ENCODE results near the gene RNF220.
A peak's percentile ranks its signal among the peaks of the same experiment; 100 is the strongest.
"Not testable (repeated sequence)": the region's sequence is repeated elsewhere in the genome, so short reads cannot be mapped to it uniquely, and the experiment has no call there.

The RNF220 gene

DNA sequence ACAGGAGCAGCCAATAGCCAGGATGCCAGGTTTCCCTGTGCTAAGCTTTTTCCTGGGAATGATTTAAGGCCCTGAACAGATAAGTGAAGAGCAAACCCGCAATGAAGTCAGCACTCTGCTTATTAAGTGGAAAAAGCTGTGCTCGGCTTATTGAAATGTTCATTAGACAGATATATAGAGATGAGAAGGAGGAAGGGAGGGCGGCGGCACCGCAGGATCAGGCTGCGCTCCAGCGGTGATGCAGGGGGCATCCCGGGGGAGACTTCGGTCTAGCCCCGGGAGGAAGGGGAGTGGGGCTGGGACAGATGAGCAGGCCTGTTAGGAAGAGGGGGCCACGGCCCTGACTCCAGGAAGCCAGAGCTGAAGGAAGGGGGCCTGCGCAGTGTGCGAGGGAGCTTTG is 154.3 kb downstream of the RNF220 start:
- DNase-seq: no peak

DNA sequence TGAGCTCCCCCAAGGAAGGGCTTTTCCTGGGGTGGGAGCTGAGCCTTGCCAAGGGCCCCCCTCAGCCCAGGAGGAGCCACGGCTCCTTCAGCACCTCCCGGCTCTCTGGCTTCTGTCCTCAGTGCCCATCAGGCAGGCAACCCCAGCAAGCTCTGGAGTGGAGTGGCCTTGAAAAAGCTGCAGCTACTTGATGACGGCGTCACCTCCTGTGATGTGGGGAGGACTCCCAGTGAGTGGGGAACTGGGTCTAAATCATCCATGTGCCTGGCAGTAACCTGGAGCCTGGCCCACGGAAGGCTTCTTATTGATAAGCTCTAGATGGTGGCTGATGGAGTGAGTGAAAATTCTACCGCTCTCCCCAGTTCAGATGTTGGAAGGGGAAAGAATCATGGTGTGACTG is 154.9 kb downstream of the RNF220 start:
- intact Hi-C loops (cut with DNase I): no loop called here
- no peak for DNase-seq

More for the DNA sequence above, 154.3 kb downstream of the RNF220 start:
- intact Hi-C loops (cut with DNase I): no loop called here

DNA sequence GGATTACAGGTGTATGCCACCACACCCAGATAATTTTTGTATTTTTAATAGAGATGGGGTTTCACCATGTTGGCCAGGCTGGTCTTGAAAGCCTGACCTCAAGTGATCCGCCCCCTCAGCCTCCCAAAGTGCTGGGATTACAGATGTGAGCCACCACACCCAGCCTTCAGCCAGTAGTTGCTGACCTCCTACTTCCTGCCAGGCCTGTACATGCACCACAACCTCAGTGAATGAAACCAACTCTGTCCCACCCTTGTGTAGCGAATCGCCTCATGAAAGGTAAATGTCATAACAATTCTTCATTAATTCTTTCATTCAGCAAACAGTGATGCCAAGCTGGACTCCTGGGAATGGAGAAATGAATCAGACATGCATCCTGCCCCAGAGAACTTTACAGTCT is 155.6 kb downstream of the RNF220 start:
- DNase-seq; intact Hi-C loops (cut with DNase I): not testable (repeated sequence)

DNA sequence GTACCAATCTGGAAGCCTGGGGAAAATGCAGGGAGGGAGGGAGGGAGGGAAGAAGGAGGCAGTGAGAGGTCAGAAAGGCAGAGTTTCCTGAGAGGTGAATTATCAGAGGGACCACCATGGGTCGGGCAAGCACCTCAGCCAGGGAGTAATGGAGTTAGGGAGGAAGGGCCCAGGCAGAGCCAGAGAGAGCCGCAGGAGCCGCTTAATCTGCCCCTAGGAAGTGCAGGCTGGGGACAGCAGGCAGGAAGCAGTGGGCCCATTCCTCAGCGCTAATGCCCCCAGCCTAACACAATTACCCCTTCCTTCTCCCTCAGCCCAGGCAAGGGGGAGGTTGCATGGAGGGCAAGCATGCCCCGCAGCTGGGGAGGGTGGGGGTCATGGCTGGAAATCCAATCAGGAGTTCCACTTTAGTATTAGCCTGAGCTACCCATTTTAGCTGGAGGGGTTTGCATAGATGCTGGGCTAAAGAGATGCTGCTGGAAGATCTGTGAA is 160.2 kb downstream of the RNF220 start:
- no peak for DNase-seq
- intact Hi-C loops (cut with DNase I): no loop called here

DNA sequence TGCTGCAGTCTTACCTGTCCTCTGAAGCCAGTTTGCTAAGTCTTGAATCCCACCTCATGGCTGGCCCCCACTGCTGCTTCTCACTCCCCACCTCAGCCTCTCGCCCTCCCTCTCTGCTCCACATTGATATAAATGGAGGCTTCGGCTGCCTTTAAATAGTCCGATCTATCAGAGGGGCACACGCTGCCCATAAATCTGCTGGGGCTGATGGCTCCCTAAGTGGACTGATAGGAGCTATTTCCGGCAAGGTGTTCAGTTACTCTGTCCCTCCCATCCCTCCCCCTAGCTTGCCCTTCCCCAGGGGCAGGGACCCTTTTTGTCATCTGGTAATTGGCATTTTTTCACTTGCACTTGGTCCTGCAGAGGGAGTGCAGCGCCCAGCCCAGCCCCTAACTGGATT is 160.8 kb downstream of the RNF220 start:
- intact Hi-C loops (cut with DNase I): no loop called here
- DNase-seq: no peak

DNA sequence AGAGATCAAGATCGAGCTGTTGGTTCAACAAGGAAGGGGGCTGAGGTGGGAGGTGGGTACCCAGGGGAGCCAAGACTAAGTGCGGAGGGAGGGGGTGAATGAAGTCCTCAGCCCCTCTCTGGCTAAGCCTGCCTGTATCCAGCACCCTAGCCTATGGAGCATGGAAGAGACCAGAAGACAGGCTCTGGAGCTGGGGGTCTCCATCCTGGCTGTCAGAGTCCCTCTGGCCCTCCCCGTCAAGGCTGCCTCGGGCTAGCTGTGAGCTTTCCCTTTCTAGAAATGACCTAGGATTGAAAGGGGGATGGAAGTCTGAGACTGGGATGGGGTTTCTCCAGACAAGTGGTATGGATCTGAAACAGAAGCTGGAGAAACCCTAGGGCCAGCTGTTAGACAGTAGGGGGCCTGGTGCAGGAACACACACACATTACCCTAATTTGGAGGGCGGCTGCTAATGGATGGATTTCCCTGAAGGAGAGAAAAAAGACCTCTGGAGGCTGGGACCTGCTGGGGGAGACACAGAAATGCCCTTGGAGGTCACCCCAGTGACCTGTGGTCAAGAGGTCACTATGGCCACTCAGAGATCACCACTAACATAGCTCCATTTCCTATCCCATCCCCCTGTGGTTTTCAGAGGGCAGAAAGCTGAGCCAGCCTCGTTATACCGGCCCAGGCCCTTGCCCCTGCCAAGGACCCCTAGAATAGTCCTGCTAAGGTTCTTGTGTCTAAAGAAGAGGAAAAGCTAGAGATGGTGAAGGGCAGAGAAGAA is 161.4 kb downstream of the RNF220 start:
- DNase-seq: no peak
- intact Hi-C loops (cut with DNase I): no loop called here

DNA sequence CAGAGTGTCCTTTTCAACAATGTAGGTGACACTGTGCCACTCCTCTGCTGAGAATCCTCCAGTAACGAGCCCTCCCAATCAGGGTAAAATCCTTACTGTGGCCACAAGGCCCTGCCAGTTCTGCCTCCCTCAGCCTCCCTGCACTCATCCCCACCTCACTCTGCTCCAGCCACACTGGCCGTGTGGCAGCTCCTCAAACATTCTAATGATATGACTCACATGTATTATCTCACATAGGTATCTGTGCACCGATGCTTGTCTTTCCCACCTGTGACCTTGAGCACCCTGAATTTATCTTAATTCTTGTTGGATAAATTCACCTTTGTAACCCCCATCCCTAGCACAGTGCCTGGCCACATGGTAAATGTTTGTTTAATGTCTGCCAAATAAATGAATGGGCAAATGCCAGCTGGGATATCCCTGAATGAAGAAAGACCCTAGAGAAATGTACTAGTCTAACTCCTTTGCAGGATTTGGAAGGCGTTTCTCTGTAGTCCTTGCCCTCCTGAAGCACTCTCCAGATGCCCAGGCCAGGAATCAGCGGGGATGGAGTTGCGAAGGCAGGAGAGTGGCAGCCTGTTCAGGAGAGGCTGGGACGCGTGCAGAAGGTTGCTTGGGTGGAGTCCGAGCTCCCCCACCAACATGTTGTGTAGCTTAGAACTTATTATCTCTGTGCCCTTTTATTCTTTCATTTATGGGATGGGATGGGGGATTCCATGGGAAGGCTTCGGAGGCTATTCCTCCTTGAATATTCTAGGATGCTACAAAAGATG is 163.3 kb downstream of the RNF220 start:
- no peak for DNase-seq
- intact Hi-C loops (cut with DNase I): no loop called here

DNA sequence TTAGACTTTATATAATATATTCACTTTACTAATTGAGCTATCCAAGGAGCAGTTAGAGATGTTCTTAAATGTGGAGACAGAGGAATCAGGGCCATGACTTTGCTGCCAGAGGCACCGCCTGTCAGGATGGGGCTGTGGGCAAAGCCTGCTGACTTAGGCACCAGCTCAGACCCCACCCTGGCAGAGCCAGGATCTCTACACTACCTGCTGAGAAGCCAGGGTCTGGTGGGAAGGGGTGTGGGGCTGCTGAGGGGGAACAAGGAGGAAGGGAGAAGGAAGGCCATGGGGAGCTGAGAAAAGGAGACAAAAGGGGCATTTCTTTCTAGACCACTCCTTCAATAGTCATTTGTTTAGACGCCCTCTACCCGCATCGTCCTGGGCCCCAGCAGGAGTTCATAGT is 164.4 kb downstream of the RNF220 start:
- DNase-seq: no peak
- intact Hi-C loops (cut with DNase I): no loop called here

DNA sequence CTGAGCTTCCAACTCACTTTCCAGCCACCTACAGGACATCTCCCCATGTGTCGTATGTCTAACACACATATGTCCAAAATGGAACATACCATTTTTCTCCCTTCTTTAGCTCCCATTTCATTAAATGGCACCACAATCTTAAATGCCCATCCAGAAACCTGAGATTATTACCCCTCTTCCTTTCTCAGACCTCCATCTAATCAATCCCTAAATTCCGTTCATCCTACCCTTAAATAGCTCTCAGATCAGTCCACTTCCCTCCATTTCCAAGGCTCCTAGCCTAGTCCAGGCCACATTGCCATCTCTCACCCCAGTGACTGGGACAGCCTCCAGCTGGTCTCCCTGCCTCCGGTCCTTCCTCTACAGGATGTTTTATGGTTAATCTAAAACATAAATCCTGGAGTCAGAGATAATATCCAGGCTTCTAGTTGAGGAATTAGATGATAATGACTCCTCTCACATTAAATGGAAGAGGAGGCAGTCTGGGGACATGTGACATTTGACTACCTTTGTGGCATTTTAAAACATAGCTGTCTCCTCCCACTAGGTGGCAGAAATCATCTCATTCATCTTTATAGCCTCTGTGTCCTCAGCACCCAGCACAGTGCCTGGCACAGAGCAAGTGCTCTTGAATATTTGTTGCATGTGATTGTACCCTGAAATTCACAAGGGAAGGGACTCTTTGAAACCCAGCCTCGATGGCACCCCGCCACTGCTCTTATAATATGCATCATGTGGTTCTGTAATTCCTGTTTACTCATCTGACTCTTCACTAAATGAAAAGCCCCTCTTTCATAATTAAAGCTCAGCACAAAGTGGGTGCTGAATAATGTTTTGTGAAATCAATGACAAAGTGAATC is 166.9 kb downstream of the RNF220 start:
- intact Hi-C loops (cut with DNase I): no loop called here
- DNase-seq: peak in 19 of 42 donors; percentile 24 to 81 (median 38)

DNA sequence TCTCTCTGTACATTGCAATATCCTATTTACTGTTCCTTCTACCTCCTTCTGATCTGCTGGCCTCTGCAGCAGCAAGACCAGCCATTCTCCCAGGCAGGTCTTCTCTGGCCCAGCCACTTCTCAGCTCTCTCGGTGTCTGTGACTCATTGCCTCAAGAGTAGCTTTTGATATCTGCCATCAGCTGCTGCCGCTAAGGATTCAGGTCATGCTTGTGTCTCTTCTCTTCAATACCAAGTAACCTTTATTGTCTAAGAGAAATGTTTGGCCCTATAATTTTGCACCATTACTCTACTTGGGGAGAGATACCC is 167.5 kb downstream of the RNF220 start:
- intact Hi-C loops (cut with DNase I): no loop called here
- no peak for DNase-seq

DNA sequence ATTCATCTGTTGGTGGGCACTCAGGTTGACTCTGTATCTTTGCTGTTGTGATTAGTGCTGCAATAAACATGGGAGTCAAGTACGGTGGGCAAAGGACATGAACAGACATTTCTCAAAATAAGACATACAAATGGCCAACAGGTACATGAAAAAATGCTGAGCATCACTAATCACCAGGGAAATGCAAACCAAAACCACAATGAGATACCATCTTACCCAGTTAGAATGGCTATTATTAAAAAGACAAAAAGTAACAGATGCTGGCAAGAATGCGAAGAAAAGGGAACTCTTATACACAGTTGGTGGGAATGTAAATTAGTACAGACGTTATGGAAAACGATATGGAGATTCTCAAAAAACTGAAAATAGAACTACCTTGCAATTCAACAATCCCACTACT is 170.3 kb downstream of the RNF220 start:
- no peak for DNase-seq
- intact Hi-C loops (cut with DNase I): no loop called here

DNA sequence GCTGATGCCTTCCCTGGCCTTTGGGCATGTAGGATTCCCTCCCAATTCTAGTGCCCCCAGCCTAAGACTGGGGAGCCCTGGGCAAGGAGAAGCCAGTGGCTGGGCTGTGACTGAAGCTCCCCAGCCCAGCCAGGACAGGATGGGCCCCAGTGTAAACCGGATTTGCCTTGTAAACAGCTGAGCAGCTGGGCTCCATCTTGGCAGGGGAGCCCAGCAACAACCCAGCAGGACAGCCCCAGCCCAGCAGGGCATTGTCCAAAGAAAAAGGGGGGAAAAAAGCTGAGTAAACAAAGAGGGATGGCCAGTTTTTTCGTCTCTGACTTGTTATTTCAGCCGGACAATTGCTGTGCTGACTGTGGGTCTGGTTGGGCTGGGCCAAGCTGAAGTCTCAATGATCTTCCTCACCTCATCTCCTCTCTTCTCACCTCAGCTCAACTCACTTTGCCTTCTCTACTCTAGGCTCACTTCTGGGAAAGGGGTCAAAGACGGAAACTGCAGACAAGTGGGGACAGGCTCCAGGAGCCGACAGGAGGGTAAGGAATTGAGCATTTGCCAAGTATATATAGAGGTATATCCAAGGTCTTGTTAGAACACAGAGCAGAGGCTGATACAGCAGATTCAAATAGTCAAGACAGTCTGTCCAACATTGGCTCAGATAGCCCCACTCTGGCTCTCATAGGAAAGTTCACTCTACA is 171.5 kb downstream of the RNF220 start:
- DNase-seq: peak; percentile 33 to 86 (median 68)
- intact Hi-C loops (cut with DNase I): no loop called here

DNA sequence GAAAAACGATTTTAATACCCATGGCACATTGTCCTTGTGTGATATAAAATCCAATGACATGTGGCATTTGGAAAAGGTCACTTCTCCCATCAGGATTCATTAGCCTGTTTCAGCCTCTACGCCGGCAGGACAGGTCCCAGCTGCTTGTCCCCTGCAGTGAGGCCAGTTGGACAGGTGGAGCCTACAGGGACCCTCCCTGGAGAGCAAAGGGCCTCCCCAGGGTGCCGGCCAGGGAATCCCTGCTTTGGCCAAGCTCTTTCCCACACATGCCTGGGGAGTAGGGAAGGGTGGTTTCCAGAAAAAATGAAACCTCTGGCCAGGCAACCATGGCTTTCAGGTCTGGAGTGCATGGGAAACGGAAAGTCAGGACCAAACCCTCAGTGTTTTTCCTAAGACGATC is 176.2 kb downstream of the RNF220 start:
- no peak for DNase-seq
- intact Hi-C loops (cut with DNase I): no loop called here

DNA sequence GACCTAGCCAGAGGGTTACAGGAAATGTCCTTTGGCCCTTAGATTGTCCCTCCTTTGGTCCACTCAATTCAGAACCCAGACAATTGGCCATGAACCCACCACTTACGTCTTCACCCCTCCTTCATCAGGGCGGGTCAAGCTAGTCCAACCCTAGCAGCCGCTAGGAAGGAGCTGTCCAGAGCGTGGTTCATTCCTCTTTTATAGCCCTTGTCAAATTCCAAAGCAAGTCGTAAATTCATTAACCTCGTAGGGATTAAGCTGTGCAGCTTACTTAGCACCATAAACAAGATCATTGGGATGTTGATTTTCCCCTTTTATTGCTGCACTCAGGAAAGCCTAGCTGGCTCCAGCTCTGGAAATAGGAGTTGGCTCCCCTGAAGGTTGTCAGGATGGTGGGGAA is 179.1 kb downstream of the RNF220 start:
- intact Hi-C loops (cut with DNase I): no loop called here
- no peak for DNase-seq

DNA sequence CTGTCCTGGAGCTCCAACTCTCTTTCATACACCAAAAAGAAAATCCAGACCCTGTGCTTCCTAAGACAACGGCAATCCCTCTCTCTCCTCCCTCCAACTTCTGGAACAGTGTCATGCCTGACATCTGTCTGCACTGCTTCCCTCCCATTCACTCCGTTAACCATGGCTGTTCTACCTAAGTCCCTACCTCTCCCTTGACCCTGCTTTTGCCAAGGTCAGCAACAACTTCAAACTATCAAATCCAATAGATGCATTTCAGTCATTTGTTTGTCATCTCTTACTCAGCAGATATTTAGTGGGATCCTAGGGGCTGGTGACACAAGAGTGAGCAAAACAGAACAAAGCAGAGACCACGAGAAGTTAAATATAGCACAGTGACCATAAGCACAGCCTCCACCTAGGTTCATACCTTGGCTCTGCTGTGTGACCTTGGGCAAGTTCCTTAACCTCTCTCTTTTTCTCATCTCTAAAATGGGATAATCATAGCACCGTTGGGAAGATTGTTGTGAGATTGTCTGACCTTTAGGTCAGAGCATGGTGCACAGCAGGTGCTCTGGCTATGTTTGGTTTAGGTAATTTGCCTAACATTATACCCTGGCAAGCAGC is 180.4 kb downstream of the RNF220 start:
- DNase-seq: no peak
- intact Hi-C loops (cut with DNase I): no loop called here

DNA sequence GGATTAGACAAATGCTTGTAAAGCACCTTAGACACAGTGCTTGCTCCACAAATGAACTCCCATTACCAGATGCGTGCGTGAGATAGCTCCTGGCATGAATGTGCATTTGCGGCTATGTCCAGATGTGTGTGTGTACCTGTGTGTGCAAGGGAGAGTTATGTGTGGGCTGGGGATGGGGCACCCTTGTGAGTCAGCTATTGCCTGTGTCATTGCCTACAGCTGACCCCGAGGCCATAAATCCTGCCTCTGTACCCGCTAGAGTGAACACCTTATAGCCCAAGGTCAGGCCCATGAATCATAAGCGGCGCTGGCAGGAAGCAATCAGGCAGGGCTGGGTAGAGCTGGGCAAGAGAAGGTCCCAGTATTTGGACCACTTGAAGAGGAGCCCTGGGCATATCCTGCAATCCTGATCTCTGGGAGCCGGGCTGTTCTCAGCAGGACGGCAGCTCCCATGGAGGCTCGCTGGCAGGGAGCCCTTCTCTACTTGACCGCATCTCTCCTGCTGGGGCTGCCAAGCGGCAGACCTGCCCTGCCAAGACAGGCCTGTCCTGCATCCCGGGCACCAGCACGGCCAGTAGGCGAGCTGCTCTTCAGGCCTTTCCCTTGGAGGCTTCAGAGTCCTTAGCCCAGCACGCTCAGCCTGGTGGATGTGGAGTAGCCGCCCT is 182.9 kb downstream of the RNF220 start:
- DNase-seq: peak in 39 of 42 donors; percentile 28 to 81 (median 59)

DNA sequence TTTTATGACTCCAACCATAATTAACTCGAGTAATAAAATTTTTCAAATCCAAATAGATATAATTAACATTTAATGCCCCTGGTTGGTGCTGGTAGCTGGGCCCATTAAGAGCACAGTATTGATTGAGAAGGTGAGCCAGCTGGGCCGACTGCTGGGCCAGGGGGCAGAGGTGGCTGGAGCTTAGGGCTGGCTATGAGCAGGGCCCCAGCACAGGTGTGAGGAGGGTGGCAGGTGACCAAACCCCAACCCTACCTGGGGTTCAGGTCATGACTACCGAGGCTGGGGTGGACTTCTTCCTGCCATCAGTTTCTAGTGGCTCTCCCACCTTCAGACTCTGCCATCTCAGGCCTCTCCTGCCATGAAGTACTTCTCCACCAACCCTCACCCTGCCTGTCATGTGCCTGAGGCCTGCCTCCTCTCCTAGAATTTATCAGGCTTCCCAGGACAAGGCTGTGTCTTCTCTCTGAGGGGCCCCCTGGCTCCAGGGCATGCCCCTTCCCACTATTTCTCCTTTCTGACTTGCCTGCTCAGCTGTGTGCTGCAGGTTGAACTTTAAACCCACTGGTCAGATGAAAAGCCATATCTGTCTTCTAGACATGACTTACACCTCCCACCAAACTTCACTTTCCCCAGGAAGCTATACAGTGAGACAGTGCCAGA is 183.6 kb downstream of the RNF220 start:
- intact Hi-C loops (cut with DNase I): no loop called here
- DNase-seq: no peak

More for the DNA sequence above, 182.9 kb downstream of the RNF220 start:
- intact Hi-C loops (cut with DNase I): no loop called here

DNA sequence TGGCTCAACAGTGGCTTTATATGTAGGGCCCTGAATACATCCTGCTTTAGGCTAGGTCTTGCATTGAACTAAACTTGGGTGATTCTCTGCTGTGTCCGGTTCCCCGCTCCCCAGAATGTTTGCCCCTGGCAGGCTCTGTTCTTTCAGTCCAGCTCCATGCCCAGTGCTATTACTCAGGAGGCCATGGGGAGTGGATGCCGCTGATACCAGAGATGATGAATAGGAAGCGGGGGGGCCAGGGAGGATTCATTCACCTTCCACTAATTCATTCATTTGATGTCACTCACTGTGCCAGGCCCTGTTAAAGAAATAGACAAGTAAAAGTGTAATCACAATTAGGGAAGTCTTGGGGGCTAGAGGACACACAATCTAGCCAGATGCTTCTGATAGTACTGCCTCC is 185.4 kb downstream of the RNF220 start:
- DNase-seq: peak in 2 of 42 donors; percentile 21 to 60
- intact Hi-C loops (cut with DNase I): loop anchor here (10.0 kb wide), 2 partner anchors 186 to 216 kb away; partner anchors contain the start of gene RNF220

All from head of caudate nucleus (tissue), 42 donors.